Neural crest cell (in vitro differentiated cells): ENCODE data around the gene SKIC2. TPM values are rescaled to one million over a fixed set of nuclear protein-coding genes. Genes with fewer than 3 reads are reported as not detected.

Experiments used
- DNase-seq: peaks from one replicate; pipeline ENCODE4 v3.0.0; 2021; ENCODE audit warnings: low read depth, mixed read lengths, low spot score
- H3K27ac Mint-ChIP-seq: one replicate; pipeline ENCODE4 v1.8.0; 2021; ENCODE audit warnings: mild to moderate bottlenecking, mixed read lengths; ENCODE audit not compliant: unreplicated experiment
- H3K27me3 Mint-ChIP-seq: 2 replicates; pipeline ENCODE4 v1.8.0; 2021; ENCODE audit warnings: low read depth, mild to moderate bottlenecking, mixed read lengths
- H3K36me3 Mint-ChIP-seq: 2 replicates; pipeline ENCODE4 v1.8.0; 2021; ENCODE audit warnings: low read depth, mild to moderate bottlenecking, mixed read lengths
- H3K4me1 Mint-ChIP-seq: 2 replicates; pipeline ENCODE4 v1.8.0; 2021; ENCODE audit warnings: mixed read lengths
- H3K4me3 Mint-ChIP-seq: one replicate; pipeline ENCODE4 v1.8.0; 2021; ENCODE audit warnings: mild to moderate bottlenecking, mixed read lengths
- H3K9me3 Mint-ChIP-seq: 2 replicates; pipeline ENCODE4 v1.8.0; 2021; ENCODE audit warnings: mixed read lengths
- CTCF ChIP-seq: fragments of 200-600 bp; sonication (generic); conservative IDR thresholded peaks from 2 replicates; pipeline ENCODE4 v1.5.0; 2021; ENCODE audit warnings: antibody characterized with exemption, mild to moderate bottlenecking
- total RNA-seq: library from RNA; stranded (reverse); gene quantifications from 2 replicates; pipeline ENCODE4 v1.2.1, GENCODE V29; 2021

SKIC2 gene
- total RNA-seq, 1 donor from 2014 or later: 88.7 TPM

- DNase-seq: no peak
- Mint-ChIP-seq H3K27ac (peak overlapping the region; percentile 95), H3K4me3 (peak overlapping the region; percentile 98), H3K36me3 (peaks cover 6% of the 10 kb centered on the region), H3K9me3 (no peaks in the 10 kb centered on the region), H3K4me1 (peaks cover 27% of the 10 kb centered on the region), H3K27me3 (no peaks in the 10 kb centered on the region)
- no peak for TF ChIP-seq CTCF
Observed at GRCh38 chr6:31958412-31958740, 599 bp upstream of the SKIC2 start.

GRCh38 chr6:31961616-31962015 is 2.6 kb downstream of the SKIC2 start:
- no peak for DNase-seq
- H3K9me3 Mint-ChIP-seq: no peaks in the 10 kb centered on the region
- H3K27ac Mint-ChIP-seq: no peak overlapping the region
- H3K36me3 Mint-ChIP-seq: peaks cover 3% of the 10 kb centered on the region
- H3K27me3 Mint-ChIP-seq: no peaks in the 10 kb centered on the region
- peak overlapping the region; percentile 73 for H3K4me3 Mint-ChIP-seq
- H3K4me1 Mint-ChIP-seq: peaks cover 27% of the 10 kb centered on the region
- TF ChIP-seq CTCF: no peak

- no peak for TF ChIP-seq CTCF
- Mint-ChIP-seq H3K9me3 (no peaks in the 10 kb centered on the region), H3K4me3 (no peak overlapping the region), H3K4me1 (peaks cover 11% of the 10 kb centered on the region), H3K36me3 (peaks cover 3% of the 10 kb centered on the region), H3K27me3 (no peaks in the 10 kb centered on the region), H3K27ac (no peak overlapping the region)
- no peak for DNase-seq
Observed at GRCh38 chr6:31963921-31964320, 4.9 kb downstream of the SKIC2 start.

- H3K27me3 Mint-ChIP-seq: no peaks in the 10 kb centered on the region
- H3K4me3 Mint-ChIP-seq: no peak overlapping the region
- no peak for DNase-seq
- no peak for TF ChIP-seq CTCF
- no peaks in the 10 kb centered on the region for H3K9me3 Mint-ChIP-seq
- peaks cover 7% of the 10 kb centered on the region for H3K36me3 Mint-ChIP-seq
- peaks cover 8% of the 10 kb centered on the region for H3K4me1 Mint-ChIP-seq
- H3K27ac Mint-ChIP-seq: peak overlapping the region; percentile 50
Observed at GRCh38 chr6:31965700-31966099, 6.7 kb downstream of the SKIC2 start.

GRCh38 chr6:31966506-31966905 is 7.5 kb downstream of the SKIC2 start:
- Mint-ChIP-seq H3K4me1 (peaks cover 9% of the 10 kb centered on the region), H3K9me3 (no peaks in the 10 kb centered on the region), H3K27ac (no peak overlapping the region), H3K27me3 (no peaks in the 10 kb centered on the region), H3K4me3 (peak overlapping the region; percentile 23), H3K36me3 (peaks cover 7% of the 10 kb centered on the region)
- no peak for DNase-seq
- no peak for TF ChIP-seq CTCF
